Astrocyte (in vitro differentiated cells and primary cell): ENCODE data around the gene WDR45B. TPM values are rescaled to one million over a fixed set of nuclear protein-coding genes. Genes with fewer than 3 reads are reported as not detected.

Experiments
- DNase-seq: peaks from one replicate; pipeline ENCODE4 v3.0.0-alpha.2; 2010; ENCODE audit warnings: low read depth
- FAIRE-seq: peaks from 2 replicates; lab custom pipeline; 2011; peaks lifted over from hg19 to GRCh38; lab: Jason Lieb, UNC
- H2AFZ ChIP-seq: 2 replicates; pipeline ENCODE4 v1.6.0; 2012; ENCODE audit warnings: low read depth, low read length, inconsistent platforms
- H3K27ac ChIP-seq: 2 replicates; pipeline ENCODE4 v1.5.1; 2011; ENCODE audit warnings: low read depth, low read length, inconsistent platforms
- H3K27me3 ChIP-seq: 2 replicates; pipeline ENCODE4 v1.6.0; 2011; ENCODE audit warnings: low read length, inconsistent platforms; ENCODE audit not compliant: insufficient read depth
- H3K36me3 ChIP-seq: 2 replicates; pipeline ENCODE4 v1.5.1; 2011; ENCODE audit warnings: low read length, inconsistent platforms; ENCODE audit not compliant: insufficient read depth
- H3K4me1 ChIP-seq: 2 replicates; pipeline ENCODE4 v1.5.1; 2011; ENCODE audit warnings: low read length, inconsistent platforms; ENCODE audit not compliant: insufficient read depth
- H3K4me2 ChIP-seq: 2 replicates; pipeline ENCODE4 v1.6.0; 2012; ENCODE audit warnings: low read length, inconsistent platforms
- H3K4me3 ChIP-seq: 2 replicates; pipeline ENCODE4 v1.5.1; 2011; ENCODE audit warnings: low read depth, mild to moderate bottlenecking, low read length, inconsistent platforms; ENCODE audit not compliant: insufficient read depth
- H3K79me2 ChIP-seq: 2 replicates; pipeline ENCODE4 v1.6.0; 2012; ENCODE audit warnings: mild to moderate bottlenecking, low read length, inconsistent platforms; ENCODE audit not compliant: insufficient read depth
- H3K9ac ChIP-seq: 2 replicates; pipeline ENCODE4 v1.6.0; 2012; ENCODE audit warnings: mild to moderate bottlenecking, low read length, inconsistent platforms
- H3K9me3 ChIP-seq: 2 replicates; pipeline ENCODE4 v1.5.1; 2012; ENCODE audit warnings: low read depth, mild to moderate bottlenecking, low read length, inconsistent platforms; ENCODE audit not compliant: insufficient read depth
- H4K20me1 ChIP-seq: 2 replicates; pipeline ENCODE4 v1.6.0; 2012; ENCODE audit warnings: low read length, inconsistent platforms; ENCODE audit not compliant: insufficient read depth
- H3K27ac Mint-ChIP-seq: one replicate; pipeline ENCODE4 v1.8.0; 2021; ENCODE audit warnings: mild to moderate bottlenecking, mixed read lengths; ENCODE audit not compliant: unreplicated experiment
- H3K27me3 Mint-ChIP-seq: one replicate; pipeline ENCODE4 v1.8.0; 2021; ENCODE audit warnings: low read depth, mixed read lengths; ENCODE audit not compliant: unreplicated experiment
- H3K36me3 Mint-ChIP-seq: one replicate; pipeline ENCODE4 v1.8.0; 2021; ENCODE audit warnings: low read depth, mixed read lengths; ENCODE audit not compliant: unreplicated experiment
- H3K4me1 Mint-ChIP-seq: one replicate; pipeline ENCODE4 v1.8.0; 2021; ENCODE audit warnings: low read depth, mixed read lengths; ENCODE audit not compliant: unreplicated experiment
- H3K4me3 Mint-ChIP-seq: one replicate; pipeline ENCODE4 v1.8.0; 2021; ENCODE audit warnings: mild to moderate bottlenecking, moderate library complexity, mixed read lengths; ENCODE audit not compliant: unreplicated experiment
- H3K9me3 Mint-ChIP-seq: one replicate; pipeline ENCODE4 v1.8.0; 2021; ENCODE audit warnings: mild to moderate bottlenecking, mixed read lengths; ENCODE audit not compliant: unreplicated experiment
- EZH2 ChIP-seq: IDR thresholded peaks from 2 replicates; pipeline ENCODE4 v1.6.1; 2012; ENCODE audit warnings: mild to moderate bottlenecking, low read length, inconsistent platforms; ENCODE audit not compliant: insufficient read depth
- total RNA-seq: library from RNA; stranded (reverse); gene quantifications from 2 replicates; pipeline ENCODE4 v1.2.1, GENCODE V29; 2021
- TF ChIP-seq, protein P1 (sequence below): IDR thresholded peaks from 2 replicates; pipeline ENCODE4 v1.5.1; 2011; ENCODE audit warnings: low read depth, mild to moderate bottlenecking, inconsistent platforms, low read length, moderate library complexity; ENCODE audit not compliant: insufficient read depth

Gene WDR45B
- total RNA-seq, 1 donor from 2014 or later = 75.4 TPM

- Histone ChIP-seq H3K36me3 (peaks cover 19% of the 10 kb centered on the region), H3K79me2 (peaks cover 26% of the 10 kb centered on the region), H2AFZ (no peak overlapping the region), H4K20me1 (peaks cover 26% of the 10 kb centered on the region), H3K9ac (peak overlapping the region; percentile 45), H3K4me3 (no peak overlapping the region), H3K4me1 (peaks cover 32% of the 10 kb centered on the region), H3K27ac (peak overlapping the region; percentile 73), H3K4me2 (peak overlapping the region; percentile 49), H3K27me3 (no peaks in the 10 kb centered on the region), H3K9me3 (no peaks in the 10 kb centered on the region)
- FAIRE-seq (no peak), DNase-seq (no peak)
- H3K9me3 Mint-ChIP-seq = no peaks in the 10 kb centered on the region
- H3K36me3 Mint-ChIP-seq = peaks cover 28% of the 10 kb centered on the region
- TF ChIP-seq, protein P1, sequence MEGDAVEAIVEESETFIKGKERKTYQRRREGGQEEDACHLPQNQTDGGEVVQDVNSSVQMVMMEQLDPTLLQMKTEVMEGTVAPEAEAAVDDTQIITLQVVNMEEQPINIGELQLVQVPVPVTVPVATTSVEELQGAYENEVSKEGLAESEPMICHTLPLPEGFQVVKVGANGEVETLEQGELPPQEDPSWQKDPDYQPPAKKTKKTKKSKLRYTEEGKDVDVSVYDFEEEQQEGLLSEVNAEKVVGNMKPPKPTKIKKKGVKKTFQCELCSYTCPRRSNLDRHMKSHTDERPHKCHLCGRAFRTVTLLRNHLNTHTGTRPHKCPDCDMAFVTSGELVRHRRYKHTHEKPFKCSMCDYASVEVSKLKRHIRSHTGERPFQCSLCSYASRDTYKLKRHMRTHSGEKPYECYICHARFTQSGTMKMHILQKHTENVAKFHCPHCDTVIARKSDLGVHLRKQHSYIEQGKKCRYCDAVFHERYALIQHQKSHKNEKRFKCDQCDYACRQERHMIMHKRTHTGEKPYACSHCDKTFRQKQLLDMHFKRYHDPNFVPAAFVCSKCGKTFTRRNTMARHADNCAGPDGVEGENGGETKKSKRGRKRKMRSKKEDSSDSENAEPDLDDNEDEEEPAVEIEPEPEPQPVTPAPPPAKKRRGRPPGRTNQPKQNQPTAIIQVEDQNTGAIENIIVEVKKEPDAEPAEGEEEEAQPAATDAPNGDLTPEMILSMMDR = no peak
- TF ChIP-seq EZH2 = no peak
- H3K4me1 Mint-ChIP-seq = peaks cover 27% of the 10 kb centered on the region
- H3K4me3 Mint-ChIP-seq = no peak overlapping the region
- peak overlapping the region; percentile 15 for H3K27ac Mint-ChIP-seq
- no peaks in the 10 kb centered on the region for H3K27me3 Mint-ChIP-seq
Observed at GRCh38 chr17:82603981-82604448, 44.2 kb downstream of the WDR45B start.

- peak overlapping the region; percentile 49 for H3K4me2 ChIP-seq
- H3K4me3 ChIP-seq = no peak overlapping the region
- Mint-ChIP-seq H3K27ac (no peak overlapping the region), H3K4me1 (peaks cover 29% of the 10 kb centered on the region), H3K36me3 (peaks cover 28% of the 10 kb centered on the region), H3K4me3 (no peak overlapping the region), H3K27me3 (no peaks in the 10 kb centered on the region), H3K9me3 (no peaks in the 10 kb centered on the region)
- H3K79me2 ChIP-seq = peaks cover 29% of the 10 kb centered on the region
- peak overlapping the region; percentile 87 for H3K27ac ChIP-seq
- H3K27me3 ChIP-seq = no peaks in the 10 kb centered on the region
- TF ChIP-seq EZH2 = no peak
- TF ChIP-seq, protein P1 = no peak
- DNase-seq (peak; percentile 30), FAIRE-seq (no peak)
- H3K9ac ChIP-seq = peak overlapping the region; percentile 45
- H2AFZ ChIP-seq = no peak overlapping the region
- H3K4me1 ChIP-seq = peaks cover 40% of the 10 kb centered on the region
- peaks cover 26% of the 10 kb centered on the region for H4K20me1 ChIP-seq
- peaks cover 17% of the 10 kb centered on the region for H3K36me3 ChIP-seq
- no peaks in the 10 kb centered on the region for H3K9me3 ChIP-seq
Observed at GRCh38 chr17:82602986-82603710, 45.1 kb downstream of the WDR45B start.

GRCh38 chr17:82602487-82602886, 45.8 kb downstream of the WDR45B start:
- H3K4me3 ChIP-seq = no peak overlapping the region
- DNase-seq = no peak
- H3K9me3 ChIP-seq = no peaks in the 10 kb centered on the region
- Mint-ChIP-seq H3K27me3 (no peaks in the 10 kb centered on the region), H3K4me3 (no peak overlapping the region), H3K27ac (peak overlapping the region; percentile 10), H3K36me3 (peaks cover 29% of the 10 kb centered on the region), H3K4me1 (peaks cover 29% of the 10 kb centered on the region), H3K9me3 (no peaks in the 10 kb centered on the region)
- peak overlapping the region; percentile 44 for H3K4me2 ChIP-seq
- peaks cover 26% of the 10 kb centered on the region for H3K79me2 ChIP-seq
- TF ChIP-seq EZH2 = no peak
- TF ChIP-seq, protein P1 = no peak
- FAIRE-seq = no peak
- peak overlapping the region; percentile 72 for H3K9ac ChIP-seq
- no peaks in the 10 kb centered on the region for H3K27me3 ChIP-seq
- H3K4me1 ChIP-seq = peaks cover 41% of the 10 kb centered on the region
- H4K20me1 ChIP-seq = peaks cover 26% of the 10 kb centered on the region
- peaks cover 17% of the 10 kb centered on the region for H3K36me3 ChIP-seq
- no peak overlapping the region for H2AFZ ChIP-seq
- peak overlapping the region; percentile 87 for H3K27ac ChIP-seq
